Measurements from ENCODE around the gene SF3B5.

DNA sequence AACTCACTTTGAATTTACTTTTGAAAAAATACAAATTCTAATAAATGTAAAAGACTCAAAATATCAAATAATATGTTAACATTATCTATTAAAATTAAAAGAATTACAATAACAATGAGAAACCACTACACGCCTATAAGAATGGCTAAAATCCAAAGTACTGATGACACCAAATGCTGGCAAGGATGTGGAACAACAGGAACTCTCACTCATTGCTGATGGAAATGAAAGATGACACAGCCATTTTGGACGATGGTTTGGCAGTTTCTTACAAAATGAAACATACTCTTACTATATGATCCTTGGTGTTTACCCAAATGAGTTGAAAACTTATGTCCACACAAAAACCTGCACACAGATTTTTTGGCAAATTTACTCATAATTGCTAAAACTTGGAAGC, 39.4 kb upstream of the SF3B5 start:
- TF ChIP-seq, protein P1, sequence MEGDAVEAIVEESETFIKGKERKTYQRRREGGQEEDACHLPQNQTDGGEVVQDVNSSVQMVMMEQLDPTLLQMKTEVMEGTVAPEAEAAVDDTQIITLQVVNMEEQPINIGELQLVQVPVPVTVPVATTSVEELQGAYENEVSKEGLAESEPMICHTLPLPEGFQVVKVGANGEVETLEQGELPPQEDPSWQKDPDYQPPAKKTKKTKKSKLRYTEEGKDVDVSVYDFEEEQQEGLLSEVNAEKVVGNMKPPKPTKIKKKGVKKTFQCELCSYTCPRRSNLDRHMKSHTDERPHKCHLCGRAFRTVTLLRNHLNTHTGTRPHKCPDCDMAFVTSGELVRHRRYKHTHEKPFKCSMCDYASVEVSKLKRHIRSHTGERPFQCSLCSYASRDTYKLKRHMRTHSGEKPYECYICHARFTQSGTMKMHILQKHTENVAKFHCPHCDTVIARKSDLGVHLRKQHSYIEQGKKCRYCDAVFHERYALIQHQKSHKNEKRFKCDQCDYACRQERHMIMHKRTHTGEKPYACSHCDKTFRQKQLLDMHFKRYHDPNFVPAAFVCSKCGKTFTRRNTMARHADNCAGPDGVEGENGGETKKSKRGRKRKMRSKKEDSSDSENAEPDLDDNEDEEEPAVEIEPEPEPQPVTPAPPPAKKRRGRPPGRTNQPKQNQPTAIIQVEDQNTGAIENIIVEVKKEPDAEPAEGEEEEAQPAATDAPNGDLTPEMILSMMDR (IDR thresholded peaks at IDR 0.05): no peak
- no peak for TF ChIP-seq POLR2A (IDR thresholded peaks at IDR 0.05)

Measured in uterus (tissue), 2 donors.